Measurements from ENCODE around the gene ASB2.

DNA sequence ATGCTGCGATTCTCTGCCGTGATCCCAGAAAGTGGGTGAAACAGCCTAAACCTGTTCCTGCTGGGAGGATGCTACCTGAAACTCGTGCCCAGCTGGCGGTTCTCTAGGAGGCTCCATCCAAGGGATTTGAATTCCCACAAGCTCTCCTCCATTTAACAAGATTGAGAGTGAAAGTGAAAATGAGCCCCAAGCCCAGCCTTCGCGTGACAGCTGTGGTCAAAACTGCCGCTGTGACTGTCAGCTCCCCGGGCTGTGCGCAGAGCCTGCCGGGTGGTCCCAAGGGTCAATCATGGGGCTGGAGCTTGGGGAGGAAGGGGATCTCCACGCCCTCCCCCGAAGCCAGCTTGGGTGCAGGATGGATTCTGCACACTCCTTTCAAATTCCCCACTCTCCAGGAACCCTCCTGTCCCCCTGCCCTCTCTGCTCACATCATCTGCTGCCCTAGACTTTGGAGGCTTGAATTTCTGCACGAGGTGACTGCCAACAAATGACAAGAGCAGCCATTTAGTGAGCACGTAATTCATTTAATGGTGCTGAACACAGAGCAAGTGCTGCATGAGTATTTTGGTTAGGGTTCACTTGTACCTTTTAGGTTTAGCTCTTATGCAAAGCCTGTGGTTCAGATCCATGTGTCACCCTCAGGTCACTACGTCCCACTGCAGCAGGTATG, 5.3 kb downstream of the ASB2 start:
- TF ChIP-seq ZNF785 (tag by site-specific recombination; IDR thresholded peaks at IDR 0.05), result no peak
- no peak for TF ChIP-seq CTCF (tag by site-specific recombination; IDR thresholded peaks at IDR 0.05)
- TF ChIP-seq, protein P1, sequence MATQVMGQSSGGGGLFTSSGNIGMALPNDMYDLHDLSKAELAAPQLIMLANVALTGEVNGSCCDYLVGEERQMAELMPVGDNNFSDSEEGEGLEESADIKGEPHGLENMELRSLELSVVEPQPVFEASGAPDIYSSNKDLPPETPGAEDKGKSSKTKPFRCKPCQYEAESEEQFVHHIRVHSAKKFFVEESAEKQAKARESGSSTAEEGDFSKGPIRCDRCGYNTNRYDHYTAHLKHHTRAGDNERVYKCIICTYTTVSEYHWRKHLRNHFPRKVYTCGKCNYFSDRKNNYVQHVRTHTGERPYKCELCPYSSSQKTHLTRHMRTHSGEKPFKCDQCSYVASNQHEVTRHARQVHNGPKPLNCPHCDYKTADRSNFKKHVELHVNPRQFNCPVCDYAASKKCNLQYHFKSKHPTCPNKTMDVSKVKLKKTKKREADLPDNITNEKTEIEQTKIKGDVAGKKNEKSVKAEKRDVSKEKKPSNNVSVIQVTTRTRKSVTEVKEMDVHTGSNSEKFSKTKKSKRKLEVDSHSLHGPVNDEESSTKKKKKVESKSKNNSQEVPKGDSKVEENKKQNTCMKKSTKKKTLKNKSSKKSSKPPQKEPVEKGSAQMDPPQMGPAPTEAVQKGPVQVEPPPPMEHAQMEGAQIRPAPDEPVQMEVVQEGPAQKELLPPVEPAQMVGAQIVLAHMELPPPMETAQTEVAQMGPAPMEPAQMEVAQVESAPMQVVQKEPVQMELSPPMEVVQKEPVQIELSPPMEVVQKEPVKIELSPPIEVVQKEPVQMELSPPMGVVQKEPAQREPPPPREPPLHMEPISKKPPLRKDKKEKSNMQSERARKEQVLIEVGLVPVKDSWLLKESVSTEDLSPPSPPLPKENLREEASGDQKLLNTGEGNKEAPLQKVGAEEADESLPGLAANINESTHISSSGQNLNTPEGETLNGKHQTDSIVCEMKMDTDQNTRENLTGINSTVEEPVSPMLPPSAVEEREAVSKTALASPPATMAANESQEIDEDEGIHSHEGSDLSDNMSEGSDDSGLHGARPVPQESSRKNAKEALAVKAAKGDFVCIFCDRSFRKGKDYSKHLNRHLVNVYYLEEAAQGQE (tag by site-specific recombination; IDR thresholded peaks at IDR 0.05), result no peak
- no peak for TF ChIP-seq ZSCAN30 (tag by site-specific recombination; IDR thresholded peaks at IDR 0.05)
- TF ChIP-seq ZNF10 (tag by site-specific recombination; IDR thresholded peaks at IDR 0.05), result no peak
- TF ChIP-seq TCF7L2 (IDR thresholded peaks at IDR 0.05; ENCODE audit: borderline replicate concordance, low read depth, low read length), result no peak
- no peak for TF ChIP-seq YY1 (tag by site-specific recombination; IDR thresholded peaks at IDR 0.05)
- no peak for TF ChIP-seq ZNF677 (tag by site-specific recombination; IDR thresholded peaks at IDR 0.05)
- TF ChIP-seq SP2 (tag by site-specific recombination; IDR thresholded peaks at IDR 0.05), result no peak

Data from HEK293 (cell line).